HG03342 (cell line): Measurements from ENCODE around the gene RBMX.
A peak's percentile ranks its signal among the peaks of the same experiment; 100 is the strongest.
"Not testable (repeated sequence)": the region's sequence is repeated elsewhere in the genome, so short reads cannot be mapped to it uniquely, and the experiment has no call there.

ENCODE experiments used
- ATAC-seq: cut with Tn5 transposase; IDR thresholded peaks from one replicate; pipeline ENCODE4 v1.9.1; 2021; ENCODE audit warnings: mild to moderate bottlenecking, moderate library complexity; ENCODE audit not compliant: unreplicated experiment

Gene RBMX

DNA sequence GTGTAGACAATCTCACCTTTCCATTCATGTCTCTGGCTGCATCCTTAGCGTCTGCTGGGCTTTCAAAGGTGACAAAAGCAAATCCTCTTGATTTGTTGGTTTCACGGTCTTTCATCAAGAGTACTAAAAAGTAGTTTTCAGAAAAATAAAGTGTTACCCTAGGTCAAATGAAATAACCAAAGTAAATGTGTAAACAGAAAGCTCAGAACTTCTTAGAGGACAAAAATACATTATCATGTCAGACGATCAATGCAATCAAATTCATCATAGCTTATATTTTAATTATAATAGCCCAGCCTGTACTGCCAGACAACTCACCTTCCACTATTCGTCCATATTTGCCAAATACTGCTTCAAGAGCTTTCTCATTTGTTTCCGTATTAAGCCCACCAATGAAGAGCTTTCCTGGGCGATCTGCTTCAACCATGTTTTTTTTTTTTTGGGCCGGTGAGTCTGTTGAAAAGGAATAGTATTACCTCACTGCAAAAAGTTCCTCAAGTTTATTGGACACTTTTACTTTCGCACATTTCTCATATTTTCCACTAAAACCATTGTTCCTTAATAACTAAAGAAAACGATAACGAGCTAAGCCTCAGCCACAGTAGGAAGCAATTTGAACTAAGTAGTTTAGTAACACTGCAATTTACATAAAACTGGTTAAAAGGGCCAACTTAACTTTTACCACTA is 1.4 kb downstream of the RBMX start:
- no peak for ATAC-seq

DNA sequence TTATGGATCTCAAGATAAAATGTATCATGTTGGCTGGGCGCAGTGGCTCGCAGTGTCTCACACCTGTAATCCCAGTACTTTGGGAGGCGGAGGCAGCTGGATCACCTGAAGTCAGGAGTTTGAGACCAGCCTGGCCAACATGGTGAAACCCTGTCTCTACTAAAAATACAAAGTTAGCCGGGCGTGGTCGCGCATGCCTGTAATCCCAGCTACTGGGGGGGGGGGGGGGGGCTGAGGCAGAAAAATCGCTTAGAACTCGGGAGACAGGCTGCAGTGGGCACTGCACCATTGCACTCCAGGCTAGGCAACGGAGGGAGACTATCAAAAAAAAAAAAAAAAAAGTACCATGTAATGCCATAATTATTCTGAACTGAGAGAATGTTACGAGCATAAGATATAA is 2.1 kb downstream of the RBMX start:
- no peak for ATAC-seq

DNA sequence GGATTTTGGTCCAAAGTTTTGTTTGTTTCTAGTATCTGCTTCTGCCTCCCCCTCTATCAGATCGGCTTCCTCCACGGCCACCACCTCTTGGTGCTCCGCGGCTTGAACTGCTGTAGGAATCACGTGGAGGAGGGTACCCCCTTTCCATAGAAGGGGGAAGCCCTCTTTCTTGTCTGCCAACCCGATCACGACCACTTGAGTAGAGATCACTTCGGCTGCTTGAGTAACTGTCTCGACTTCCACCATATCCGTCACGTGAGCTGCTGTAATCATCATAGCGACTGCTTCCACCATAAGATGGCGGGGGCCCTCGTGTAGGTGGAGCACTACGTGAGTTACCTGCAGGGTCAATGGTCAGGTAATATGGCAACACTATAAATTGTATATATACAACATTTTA is 6.4 kb downstream of the RBMX start:
- not testable (repeated sequence) for ATAC-seq

DNA sequence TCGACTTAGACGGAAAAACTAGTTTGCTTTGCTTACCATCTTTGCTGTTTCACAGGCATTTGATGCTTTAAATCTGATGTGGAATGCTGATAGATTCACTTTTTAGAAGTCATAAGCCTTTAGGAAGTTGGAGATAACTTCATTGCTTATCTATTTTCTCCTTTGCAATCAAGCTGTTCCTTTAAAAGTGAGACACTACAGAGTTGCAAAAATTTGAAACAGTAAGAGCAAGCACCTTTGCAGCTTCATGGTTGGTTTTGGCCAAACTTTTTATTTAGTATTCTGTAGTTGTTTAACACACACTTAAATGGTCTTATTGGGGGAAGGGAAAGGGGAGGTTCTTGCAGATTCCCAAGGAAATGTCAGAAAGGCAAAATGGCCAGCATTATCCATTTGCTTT is 7.3 kb downstream of the RBMX start:
- not testable (repeated sequence) for ATAC-seq

DNA sequence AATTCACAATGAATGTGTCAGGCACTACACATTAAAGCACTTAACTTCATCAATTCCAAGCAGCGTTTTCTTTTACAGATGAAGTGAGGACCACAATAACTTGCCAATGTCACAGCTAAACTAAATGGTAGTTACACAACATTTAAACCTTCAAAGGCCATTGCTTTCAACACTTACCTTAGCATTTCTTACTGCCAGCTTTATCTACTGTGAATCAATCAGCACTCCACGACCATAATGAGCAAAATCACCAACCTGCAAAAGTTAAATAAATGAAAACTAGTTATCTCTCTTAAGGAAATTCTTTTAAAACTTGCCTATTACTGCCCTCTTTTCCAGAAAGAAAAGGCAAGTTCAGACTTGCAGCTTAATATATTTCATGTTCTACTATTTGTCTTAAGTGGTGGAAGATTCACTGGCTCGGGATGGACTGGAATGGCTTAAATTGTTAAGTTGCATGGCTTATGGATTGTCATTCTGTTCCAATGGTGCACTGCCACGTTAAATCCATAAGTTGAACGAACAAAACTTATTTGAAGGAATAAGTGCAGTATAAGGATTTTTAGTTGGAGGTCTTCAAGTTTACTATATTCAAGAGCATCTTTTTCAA is 8.3 kb downstream of the RBMX start:
- no peak for ATAC-seq

DNA sequence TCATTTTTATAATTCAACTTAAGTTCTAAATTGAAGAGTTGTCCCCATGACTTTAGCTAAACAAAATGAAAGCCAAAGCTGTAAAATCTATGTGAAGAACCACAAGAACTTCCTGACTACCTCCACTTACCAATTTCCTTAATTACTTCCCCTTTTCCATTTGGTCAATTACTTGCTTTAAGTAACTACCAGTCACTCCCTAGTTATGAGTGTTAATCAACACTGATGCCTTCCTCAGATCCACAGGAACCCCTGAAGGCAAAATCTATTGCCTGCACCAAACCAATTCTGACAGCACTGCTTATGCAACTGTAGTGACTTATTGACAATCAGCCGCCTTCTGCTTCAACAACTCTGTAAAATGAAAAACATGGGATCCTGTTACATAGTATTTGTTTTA is 10.5 kb downstream of the RBMX start:
- no peak for ATAC-seq

DNA sequence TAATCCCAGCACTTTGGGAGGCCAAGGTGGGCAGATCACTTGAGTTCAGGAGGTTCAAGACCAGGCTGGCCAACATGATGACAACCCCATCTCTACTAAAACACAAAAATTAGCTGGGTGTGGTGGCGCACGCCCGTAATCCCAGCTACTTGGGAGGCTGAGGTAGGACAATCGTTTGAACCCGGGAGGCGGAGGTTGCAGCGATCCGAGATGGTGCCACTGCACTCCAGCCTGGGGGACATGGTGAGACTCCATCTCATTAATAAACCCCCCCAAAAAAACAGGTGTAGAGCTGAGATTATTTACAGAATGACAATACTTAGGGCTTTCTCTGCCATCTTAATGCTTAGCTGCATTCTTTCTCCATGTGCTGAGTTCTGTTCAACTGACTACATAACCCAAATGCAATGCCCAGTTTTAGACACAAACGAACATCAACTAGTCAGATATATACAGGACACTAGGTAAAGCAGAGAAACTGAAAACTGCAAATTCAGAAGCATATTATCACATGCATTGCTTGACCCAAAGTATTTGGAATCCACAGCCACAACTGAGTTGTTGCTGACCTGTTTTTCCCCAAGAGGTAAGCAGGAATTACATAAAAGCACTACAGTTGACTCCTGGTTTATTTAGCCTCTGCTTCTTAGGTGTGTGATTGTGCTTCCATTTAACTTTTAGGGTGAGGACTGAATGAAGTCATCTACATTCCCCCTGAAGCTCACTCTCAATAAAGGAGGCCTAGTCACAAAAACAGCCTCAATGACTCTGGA is 12.1 kb downstream of the RBMX start:
- ATAC-seq: no peak

DNA sequence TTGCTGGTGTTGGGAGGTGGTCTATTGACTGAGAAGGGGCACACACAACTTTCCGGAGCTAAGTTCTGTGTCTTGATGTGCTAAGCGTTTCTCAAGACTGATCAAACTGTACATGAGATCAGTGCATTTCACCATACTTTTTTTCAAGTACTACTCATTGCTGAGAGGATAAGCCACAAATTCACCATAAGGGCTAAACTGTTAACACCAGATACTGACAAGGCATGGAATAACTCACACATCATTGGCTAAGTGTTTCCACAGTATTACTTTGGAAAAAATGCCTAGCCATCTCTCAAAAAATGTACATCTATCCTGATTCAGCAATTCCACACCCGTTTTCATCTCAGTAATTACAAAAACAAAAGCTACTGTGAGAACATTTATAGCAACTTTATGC is 13.0 kb downstream of the RBMX start:
- no peak for ATAC-seq

DNA sequence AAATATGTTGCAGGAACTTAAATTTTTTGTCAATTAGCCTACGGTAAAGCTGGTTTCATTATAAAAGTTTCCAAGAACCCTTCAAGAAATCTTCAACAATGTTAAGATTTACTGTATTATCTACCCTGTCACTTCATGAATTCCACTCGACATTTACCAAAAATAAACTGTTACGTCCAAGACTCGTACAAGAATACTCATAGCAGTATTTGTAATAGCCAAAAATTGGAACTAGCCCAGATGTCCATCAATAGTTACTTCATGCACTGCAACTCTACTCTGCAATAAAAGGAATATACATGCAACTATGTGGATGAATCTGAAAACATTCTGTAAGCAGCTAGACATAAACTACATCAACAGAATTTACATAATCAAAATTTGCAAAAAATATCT is 13.4 kb downstream of the RBMX start:
- no peak for ATAC-seq

DNA sequence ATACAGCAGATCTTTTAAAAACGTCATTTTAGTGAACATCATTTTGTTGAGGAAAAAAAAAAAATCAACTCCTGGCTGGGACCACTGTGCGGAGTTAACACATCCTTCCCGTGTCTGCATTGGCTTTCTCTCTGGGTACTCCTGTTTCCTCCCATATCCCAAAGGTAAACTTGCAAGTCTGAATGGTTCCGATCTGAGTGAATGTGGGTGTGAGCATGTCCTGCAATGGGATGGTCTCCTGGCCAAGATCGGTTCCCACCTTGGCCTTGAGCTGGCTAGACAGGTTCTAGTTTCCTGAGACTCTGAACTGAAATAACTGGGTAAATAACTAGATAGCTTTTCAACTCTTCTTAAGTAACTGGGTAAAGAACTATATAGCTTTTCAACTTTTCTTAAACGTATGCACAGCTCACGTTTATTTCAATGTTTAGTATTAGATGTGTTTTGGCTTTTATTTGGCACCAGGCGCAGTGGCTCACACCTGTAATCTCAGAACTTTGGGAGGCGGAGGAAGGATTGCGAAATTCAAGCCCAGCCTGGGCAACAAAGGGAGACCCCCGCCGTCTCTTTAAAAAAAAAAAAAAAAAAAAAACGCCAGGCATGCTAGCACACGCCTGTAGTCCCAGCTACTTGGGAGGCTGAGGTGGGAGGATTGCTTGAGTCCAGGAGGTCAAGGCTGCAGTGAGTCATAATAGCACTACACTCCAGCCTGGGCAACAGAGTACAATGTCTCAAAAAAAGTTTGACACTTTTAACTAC is 14.0 kb downstream of the RBMX start:
- no peak for ATAC-seq

DNA sequence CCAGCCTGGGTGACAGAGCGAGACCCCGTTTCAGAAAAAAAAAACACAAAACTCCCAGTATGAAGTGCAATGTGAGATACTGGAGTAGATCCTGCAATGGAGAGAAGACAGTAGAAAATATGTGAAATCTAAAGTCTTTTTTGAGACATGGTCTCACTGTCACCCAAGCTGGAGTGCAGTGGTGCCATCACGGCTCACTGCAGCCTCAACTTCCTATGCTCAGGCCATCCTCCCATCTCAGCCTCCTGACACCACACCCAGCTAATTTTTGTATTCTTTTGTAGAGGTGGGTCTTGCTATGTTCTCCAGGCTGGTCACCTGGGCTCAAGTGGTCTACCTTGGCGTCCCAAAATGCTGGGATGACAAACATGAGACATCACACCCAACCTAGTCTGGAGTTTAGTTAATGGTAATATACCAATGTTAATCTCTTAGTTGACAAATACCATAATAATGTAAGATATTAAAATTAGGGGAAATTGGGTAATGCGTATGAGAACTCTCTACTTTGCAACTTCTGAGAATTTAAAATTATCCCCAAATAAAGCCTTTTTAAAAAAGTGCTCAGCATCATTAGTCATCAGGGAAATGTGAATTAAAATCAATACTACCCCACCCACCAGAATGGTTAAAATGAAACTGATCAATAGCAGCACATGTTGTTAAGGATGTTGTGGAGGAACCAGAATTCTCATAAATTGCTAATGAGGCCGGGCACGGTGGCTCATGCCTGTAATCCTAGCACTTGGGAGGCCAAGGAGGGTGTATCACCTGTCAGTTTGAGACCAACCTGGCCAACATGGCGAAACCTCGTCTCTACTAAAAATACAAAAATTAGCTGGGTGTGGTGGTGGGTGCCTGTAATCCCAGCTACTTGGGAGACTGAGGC is 15.0 kb downstream of the RBMX start:
- ATAC-seq: no peak

DNA sequence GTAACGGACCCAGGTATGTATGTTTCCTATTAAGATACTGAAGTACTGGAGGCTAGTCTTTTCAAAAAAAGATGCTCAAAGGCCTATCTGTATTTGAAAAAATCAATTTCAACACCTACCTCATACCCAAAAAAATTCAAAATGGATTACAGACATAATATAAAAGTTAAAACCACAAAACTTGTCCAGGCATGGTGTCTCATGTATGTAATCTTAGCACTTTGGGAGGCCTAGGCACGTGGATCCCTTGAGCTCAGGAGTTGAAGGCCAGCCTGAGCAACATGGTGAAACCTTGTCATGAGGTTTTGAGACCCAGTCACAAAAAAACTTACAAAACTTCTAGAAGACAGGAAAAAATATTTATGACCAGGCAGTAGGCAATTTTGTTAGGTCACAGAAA is 16.7 kb downstream of the RBMX start:
- ATAC-seq: no peak

DNA sequence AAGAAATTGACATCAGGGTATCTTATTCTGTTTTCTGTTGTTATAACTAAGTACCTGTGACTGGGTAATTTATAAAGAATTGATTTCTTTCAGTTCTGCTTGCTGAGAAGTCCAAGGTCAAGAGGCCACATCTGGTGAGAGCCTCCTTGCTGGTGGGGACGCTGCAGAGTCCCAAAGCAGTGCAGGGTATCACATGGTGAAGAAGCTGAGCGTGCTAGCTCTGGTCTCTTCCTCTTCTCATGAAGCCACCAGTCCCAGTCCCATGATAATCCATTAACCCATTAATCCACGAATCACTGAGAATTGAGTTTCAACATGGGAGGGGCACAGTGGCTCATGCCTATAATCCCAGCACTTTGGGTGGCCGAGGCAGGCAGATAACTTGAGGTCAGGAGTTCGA is 18.0 kb downstream of the RBMX start:
- ATAC-seq: no peak

DNA sequence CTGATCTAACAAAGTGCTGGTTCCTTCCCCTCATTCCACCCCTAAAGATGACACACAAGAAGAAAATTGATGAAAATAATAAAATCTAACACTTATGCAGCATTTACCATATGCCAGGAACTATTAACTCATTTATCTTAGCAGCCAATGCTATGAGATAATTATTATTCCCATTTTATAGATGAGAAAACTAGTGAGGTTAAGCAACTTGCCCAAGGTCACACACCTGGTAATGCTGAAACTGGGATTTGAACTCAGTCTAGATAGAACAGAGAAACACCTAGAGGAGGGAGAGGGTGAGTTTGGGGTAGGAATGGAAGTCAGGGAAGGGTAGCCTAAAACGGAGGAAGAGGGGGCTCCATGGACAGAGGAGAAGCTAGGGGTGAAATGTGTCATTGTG is 18.6 kb downstream of the RBMX start:
- ATAC-seq: no peak

DNA sequence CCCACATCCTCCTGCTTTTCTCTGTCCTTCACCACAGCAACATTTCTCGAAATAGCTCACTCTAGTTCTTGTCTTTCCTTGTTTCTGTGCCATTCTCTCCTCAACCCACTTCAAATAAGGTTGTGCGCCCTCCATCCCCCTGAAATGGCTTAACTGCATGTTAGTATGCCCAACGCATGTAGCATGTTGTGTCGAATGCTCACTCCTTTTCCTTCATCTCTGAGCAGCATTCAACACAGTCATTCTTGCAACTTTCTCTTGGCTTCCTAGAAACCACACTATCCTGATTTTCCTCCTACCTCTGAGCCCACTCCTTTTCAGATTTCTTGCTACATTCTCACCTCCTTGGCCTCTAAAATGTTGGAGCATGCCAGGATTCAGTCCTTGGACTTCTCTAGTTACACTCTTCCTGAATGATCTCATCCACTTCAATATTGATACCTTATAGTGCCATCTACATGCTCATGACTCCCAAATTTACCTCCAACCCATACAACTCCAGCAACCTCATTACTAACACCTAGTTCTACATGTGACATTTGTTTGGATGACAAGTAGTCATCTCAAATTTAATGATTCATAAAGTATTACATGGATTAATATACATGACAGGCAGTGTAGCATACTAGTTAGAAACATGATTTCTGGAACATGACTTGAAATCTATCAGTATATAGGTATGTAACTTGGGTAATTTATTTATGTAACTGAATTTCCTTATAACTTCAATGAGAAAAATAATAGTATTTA is 22.3 kb downstream of the RBMX start:
- ATAC-seq: no peak

DNA sequence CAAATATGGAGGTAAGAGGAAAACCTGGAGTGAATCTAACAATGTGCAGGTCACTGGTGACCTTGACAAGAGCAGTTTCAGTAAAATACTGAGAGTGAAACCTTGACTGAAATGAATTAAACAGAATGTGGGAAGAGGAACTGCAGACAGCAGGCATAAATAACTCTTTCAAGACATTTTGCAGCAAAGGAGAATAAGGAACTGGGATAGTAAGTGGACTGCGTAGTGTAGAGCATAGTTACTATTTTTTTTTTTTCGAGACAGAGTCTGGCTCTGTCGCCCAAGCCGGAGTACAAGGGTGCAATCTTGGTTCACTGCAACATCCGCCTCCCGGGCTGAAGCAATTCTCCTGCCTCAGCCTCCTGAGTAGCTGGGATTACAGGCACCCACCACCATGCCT is 24.0 kb downstream of the RBMX start:
- ATAC-seq: peak; percentile 78

DNA sequence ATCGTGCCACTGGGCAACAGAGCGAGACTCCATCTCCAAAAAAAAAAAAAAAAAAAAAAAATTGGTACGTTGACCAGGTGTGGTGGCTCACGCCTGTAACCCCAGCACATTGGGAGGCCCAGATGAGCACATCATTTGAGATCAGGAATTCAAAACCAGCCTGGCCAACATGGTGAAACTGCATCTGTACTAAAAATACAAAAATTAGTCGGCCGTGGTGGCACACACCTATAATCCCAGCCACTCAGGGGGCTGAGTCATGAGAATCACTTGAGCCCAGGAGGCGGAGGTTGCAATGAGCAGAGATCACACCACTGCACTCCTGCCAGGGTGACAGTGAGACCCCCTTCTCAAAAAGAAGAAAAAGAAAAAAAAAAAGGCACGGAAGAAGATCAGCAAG is 24.5 kb downstream of the RBMX start:
- ATAC-seq: no peak

DNA sequence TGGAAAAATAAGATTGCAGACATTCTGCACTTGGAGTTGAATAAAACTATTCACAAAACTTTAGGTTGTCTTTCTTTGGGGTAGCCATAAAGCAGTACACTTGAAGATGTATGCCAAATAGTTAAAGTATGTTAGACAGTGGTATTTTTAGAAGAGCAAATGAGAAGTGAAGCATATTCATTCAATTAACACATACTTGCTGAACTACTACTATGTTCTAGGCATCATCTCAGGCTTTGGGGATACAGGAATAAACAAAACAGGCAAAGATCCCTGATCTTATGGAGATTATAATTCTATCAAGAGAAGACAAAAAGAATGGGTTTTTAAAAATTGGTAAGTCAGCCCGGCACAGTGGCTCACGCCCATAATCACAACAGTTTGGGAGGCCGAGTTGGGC is 29.0 kb downstream of the RBMX start:
- ATAC-seq: no peak

DNA sequence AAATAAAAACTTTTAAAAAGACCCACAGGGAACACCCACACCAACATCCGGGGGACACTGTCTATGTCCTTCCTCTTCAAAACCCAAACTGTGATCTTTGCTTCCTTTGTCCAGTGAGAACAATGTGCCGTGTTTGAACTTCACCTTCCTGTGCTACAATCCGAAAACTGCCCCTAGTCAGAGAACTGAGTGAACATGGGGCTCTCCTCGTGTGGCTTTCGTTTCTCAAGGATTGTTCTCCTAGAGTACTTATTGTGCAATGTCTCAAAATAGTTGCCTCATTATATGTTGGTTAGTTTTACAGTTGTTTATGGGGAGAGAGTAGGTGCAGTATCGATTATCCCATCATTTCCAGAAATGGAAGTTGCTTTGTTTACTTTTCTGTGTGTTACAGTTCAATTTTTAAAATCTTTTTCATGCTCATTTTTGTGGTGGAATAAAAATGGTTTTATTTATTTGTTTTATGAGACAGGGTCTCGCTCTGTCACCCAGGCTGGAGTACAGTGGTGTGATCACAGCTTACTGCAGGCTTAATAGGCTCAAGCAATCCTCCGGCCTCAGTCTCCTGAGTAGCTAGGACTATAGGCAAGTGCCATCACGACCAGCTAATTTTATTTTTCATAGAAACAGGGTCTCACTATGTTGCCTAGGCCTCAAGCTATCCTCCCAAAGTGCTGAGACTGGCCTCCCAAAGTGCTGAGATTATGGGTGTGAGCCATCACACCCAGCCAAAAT is 29.9 kb downstream of the RBMX start:
- ATAC-seq: no peak
